ENCODE data around the gene TRMT1.

TRMT1 gene

GRCh38 chr19:13115936-13116281 is 631 bp downstream of the TRMT1 start:
- Histone ChIP-seq H3K36me3 (ENCODE audit: control insufficient read depth, insufficient read depth, low read length) (peaks cover 8% of the 10 kb centered on the region), H3K9me3 (ENCODE audit: control insufficient read depth, low read length) (no peaks in the 10 kb centered on the region), H3K4me1 (ENCODE audit: control insufficient read depth, insufficient read depth, low read length) (peaks cover 21% of the 10 kb centered on the region), H3K27ac (ENCODE audit: insufficient read depth, low read depth, low read length, poor library complexity, severe bottlenecking) (peak overlapping the region; percentile 70), H3K27me3 (ENCODE audit: control insufficient read depth, insufficient read depth, low read length, poor library complexity, severe bottlenecking) (no peaks in the 10 kb centered on the region), H3K4me3 (ENCODE audit: insufficient read depth, low read depth, low read length) (peak overlapping the region; percentile 84)
- 1 to 3% methylated on average over 18 of the region's 18 CpGs for WGBS, 2 experiments

DNA sequence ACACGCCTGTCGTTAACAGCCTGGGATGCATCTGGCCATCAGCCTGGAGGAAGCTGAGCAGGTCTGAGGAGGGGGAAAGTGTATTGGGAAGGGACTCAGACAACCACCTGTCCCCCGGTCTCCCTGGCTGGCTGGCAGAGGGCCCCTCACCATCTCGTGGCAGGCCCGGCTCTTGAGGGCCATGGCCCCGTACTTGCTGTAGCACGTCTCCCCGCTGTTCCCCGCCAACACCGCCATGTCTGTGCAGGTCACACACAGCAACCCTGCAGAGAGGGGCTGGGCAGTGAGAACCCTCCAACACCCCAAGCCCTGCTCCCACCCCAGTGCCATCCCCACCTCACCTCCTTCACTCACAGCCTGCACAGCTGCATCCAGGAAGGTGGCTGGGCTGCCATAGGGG is 4.0 kb downstream of the TRMT1 start:
- no peak overlapping the region for H3K27ac ChIP-seq (ENCODE audit: insufficient read depth, low read depth, low read length, poor library complexity, severe bottlenecking)
- 93 to 98% methylated on average over 10 of the region's 10 CpGs for WGBS, 2 experiments
- peaks cover 10% of the 10 kb centered on the region for H3K36me3 ChIP-seq (ENCODE audit: control insufficient read depth, insufficient read depth, low read length)
- H3K27me3 ChIP-seq (ENCODE audit: control insufficient read depth, insufficient read depth, low read length, poor library complexity, severe bottlenecking), result no peaks in the 10 kb centered on the region
- no peak overlapping the region for H3K4me3 ChIP-seq (ENCODE audit: insufficient read depth, low read depth, low read length)
- no peaks in the 10 kb centered on the region for H3K9me3 ChIP-seq (ENCODE audit: control insufficient read depth, low read length)
- H3K4me1 ChIP-seq (ENCODE audit: control insufficient read depth, insufficient read depth, low read length), result peaks cover 5% of the 10 kb centered on the region

- Histone ChIP-seq H3K27ac (ENCODE audit: insufficient read depth, low read depth, low read length, poor library complexity, severe bottlenecking) (no peak overlapping the region), H3K9me3 (ENCODE audit: control insufficient read depth, low read length) (no peaks in the 10 kb centered on the region), H3K27me3 (ENCODE audit: control insufficient read depth, insufficient read depth, low read length, poor library complexity, severe bottlenecking) (no peaks in the 10 kb centered on the region), H3K4me1 (ENCODE audit: control insufficient read depth, insufficient read depth, low read length) (no peaks in the 10 kb centered on the region), H3K36me3 (ENCODE audit: control insufficient read depth, insufficient read depth, low read length) (peaks cover 14% of the 10 kb centered on the region), H3K4me3 (ENCODE audit: insufficient read depth, low read depth, low read length) (no peak overlapping the region)
- 89 to 95% methylated on average over 15 of the region's 15 CpGs for WGBS, 2 experiments
Observed at GRCh38 chr19:13110099-13110610, 6.4 kb downstream of the TRMT1 start.

GRCh38 chr19:13109361-13110098 is 7.0 kb downstream of the TRMT1 start:
- no peaks in the 10 kb centered on the region for H3K27me3 ChIP-seq (ENCODE audit: control insufficient read depth, insufficient read depth, low read length, poor library complexity, severe bottlenecking)
- no peaks in the 10 kb centered on the region for H3K9me3 ChIP-seq (ENCODE audit: control insufficient read depth, low read length)
- H3K4me3 ChIP-seq (ENCODE audit: insufficient read depth, low read depth, low read length), result no peak overlapping the region
- WGBS, 2 experiments, result 93 to 94% methylated on average over 30 of the region's 30 CpGs
- no peak overlapping the region for H3K27ac ChIP-seq (ENCODE audit: insufficient read depth, low read depth, low read length, poor library complexity, severe bottlenecking)
- peaks cover 14% of the 10 kb centered on the region for H3K36me3 ChIP-seq (ENCODE audit: control insufficient read depth, insufficient read depth, low read length)
- H3K4me1 ChIP-seq (ENCODE audit: control insufficient read depth, insufficient read depth, low read length), result no peaks in the 10 kb centered on the region

- no peaks in the 10 kb centered on the region for H3K4me1 ChIP-seq (ENCODE audit: control insufficient read depth, insufficient read depth, low read length)
- H3K36me3 ChIP-seq (ENCODE audit: control insufficient read depth, insufficient read depth, low read length), result peaks cover 6% of the 10 kb centered on the region
- no peak overlapping the region for H3K27ac ChIP-seq (ENCODE audit: insufficient read depth, low read depth, low read length, poor library complexity, severe bottlenecking)
- WGBS, 2 experiments, result 95 to 96% methylated on average over 29 of the region's 29 CpGs
- peaks cover 33% of the 10 kb centered on the region for H3K27me3 ChIP-seq (ENCODE audit: control insufficient read depth, insufficient read depth, low read length, poor library complexity, severe bottlenecking)
- no peak overlapping the region for H3K4me3 ChIP-seq (ENCODE audit: insufficient read depth, low read depth, low read length)
- H3K9me3 ChIP-seq (ENCODE audit: control insufficient read depth, low read length), result no peaks in the 10 kb centered on the region
Observed at GRCh38 chr19:13104848-13105711, 11.5 kb downstream of the TRMT1 start.

- WGBS, 2 experiments, result 54 to 55% methylated on average over 33 of the region's 33 CpGs
Observed at GRCh38 chr19:13104360-13104847, 12.1 kb downstream of the TRMT1 start.

DNA sequence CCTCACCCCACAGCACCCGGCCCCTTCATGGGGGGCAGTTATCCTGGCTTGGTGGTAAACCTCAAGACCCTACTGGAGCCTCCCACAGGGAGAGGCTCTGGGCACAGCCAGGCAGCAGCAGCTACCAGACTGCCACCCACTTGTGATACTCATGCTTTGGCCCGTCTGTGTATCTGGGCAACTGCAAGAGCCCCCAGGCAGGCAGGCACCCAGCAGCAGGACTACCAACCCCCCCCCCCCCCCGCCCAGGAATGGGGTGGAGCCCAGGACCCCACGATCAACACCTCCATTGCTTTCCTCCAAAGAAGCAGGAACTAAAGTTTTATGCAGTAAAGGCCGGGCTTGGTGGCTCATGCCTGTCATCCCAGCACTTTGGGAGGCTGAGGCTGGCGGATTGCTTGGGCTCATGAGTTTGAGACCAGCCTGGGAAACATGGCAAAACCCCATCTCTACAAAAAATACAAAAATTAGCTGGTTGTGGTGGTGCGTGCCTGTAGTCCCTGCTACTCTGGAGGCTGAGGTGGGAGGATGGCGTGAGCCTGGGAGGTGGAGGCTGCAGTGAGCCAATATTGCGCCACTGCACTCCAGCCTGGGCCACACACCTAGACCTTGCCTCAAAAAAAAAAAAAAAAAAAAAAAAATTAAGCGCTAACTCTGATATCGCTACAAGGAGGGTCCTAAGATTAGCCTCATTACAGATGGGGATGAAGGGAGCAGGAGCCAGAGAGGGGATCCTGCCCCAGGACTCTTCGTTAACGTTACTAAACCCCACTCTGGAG is 12.8 kb downstream of the TRMT1 start:
- no peaks in the 10 kb centered on the region for H3K4me1 ChIP-seq (ENCODE audit: control insufficient read depth, insufficient read depth, low read length)
- H3K9me3 ChIP-seq (ENCODE audit: control insufficient read depth, low read length), result no peaks in the 10 kb centered on the region
- H3K27me3 ChIP-seq (ENCODE audit: control insufficient read depth, insufficient read depth, low read length, poor library complexity, severe bottlenecking), result peaks cover 46% of the 10 kb centered on the region
- no peak overlapping the region for H3K27ac ChIP-seq (ENCODE audit: insufficient read depth, low read depth, low read length, poor library complexity, severe bottlenecking)
- H3K36me3 ChIP-seq (ENCODE audit: control insufficient read depth, insufficient read depth, low read length), result peaks cover 6% of the 10 kb centered on the region
- WGBS, 2 experiments, result 90 to 91% methylated on average over 12 of the region's 13 CpGs
- H3K4me3 ChIP-seq (ENCODE audit: insufficient read depth, low read depth, low read length), result no peak overlapping the region

More at GRCh38 chr19:13104360-13104847, 12.1 kb downstream of the TRMT1 start:
- no peak overlapping the region for H3K27ac ChIP-seq (ENCODE audit: insufficient read depth, low read depth, low read length, poor library complexity, severe bottlenecking)
- no peaks in the 10 kb centered on the region for H3K4me1 ChIP-seq (ENCODE audit: control insufficient read depth, insufficient read depth, low read length)
- no peaks in the 10 kb centered on the region for H3K9me3 ChIP-seq (ENCODE audit: control insufficient read depth, low read length)
- H3K36me3 ChIP-seq (ENCODE audit: control insufficient read depth, insufficient read depth, low read length), result peaks cover 6% of the 10 kb centered on the region
- peaks cover 40% of the 10 kb centered on the region for H3K27me3 ChIP-seq (ENCODE audit: control insufficient read depth, insufficient read depth, low read length, poor library complexity, severe bottlenecking)
- H3K4me3 ChIP-seq (ENCODE audit: insufficient read depth, low read depth, low read length), result no peak overlapping the region

- WGBS, 2 experiments, result 13% methylated on average over 47 of the region's 47 CpGs
- no peak within 1 kb of the TSS for H3K27ac ChIP-seq (ENCODE audit: insufficient read depth, low read depth, low read length, poor library complexity, severe bottlenecking)
- no peaks in the 10 kb centered on the region for H3K4me1 ChIP-seq (ENCODE audit: control insufficient read depth, insufficient read depth, low read length)
- no peak within 1 kb of the TSS for H3K4me3 ChIP-seq (ENCODE audit: insufficient read depth, low read depth, low read length)
- H3K9me3 ChIP-seq (ENCODE audit: control insufficient read depth, low read length), result no peaks in the 10 kb centered on the region
- H3K36me3 ChIP-seq (ENCODE audit: control insufficient read depth, insufficient read depth, low read length), result peaks cover 6% of the 10 kb centered on the region
- peaks cover 55% of the 10 kb centered on the region for H3K27me3 ChIP-seq (ENCODE audit: control insufficient read depth, insufficient read depth, low read length, poor library complexity, severe bottlenecking)
Observed at GRCh38 chr19:13102666-13103580, 13.6 kb downstream of the TRMT1 start, which contains the start of gene LYL1. Gene LYL1, minus strand, starts transcription at chr19:13102858. Its CDS starts 1,687 bp downstream, at chr19:13101171.

DNA sequence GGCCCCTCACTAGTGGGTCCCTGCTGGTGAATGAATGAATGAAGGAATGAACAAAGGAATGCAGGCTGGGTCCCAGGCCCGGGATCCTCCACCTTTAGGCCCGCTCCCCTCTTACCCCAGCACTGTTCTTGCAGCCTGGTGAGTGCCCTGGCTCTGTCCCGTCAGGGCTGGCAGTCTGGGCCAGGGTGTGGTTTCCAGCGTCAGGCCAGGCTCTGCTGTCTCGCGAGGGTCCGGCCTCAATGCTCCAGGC is 14.2 kb downstream of the TRMT1 start:
- H3K4me3 ChIP-seq (ENCODE audit: insufficient read depth, low read depth, low read length), result no peak overlapping the region
- H3K9me3 ChIP-seq (ENCODE audit: control insufficient read depth, low read length), result no peaks in the 10 kb centered on the region
- peaks cover 61% of the 10 kb centered on the region for H3K27me3 ChIP-seq (ENCODE audit: control insufficient read depth, insufficient read depth, low read length, poor library complexity, severe bottlenecking)
- no peak overlapping the region for H3K27ac ChIP-seq (ENCODE audit: insufficient read depth, low read depth, low read length, poor library complexity, severe bottlenecking)
- H3K4me1 ChIP-seq (ENCODE audit: control insufficient read depth, insufficient read depth, low read length), result no peaks in the 10 kb centered on the region
- 31 to 35% methylated on average over 7 of the region's 7 CpGs for WGBS, 2 experiments
- H3K36me3 ChIP-seq (ENCODE audit: control insufficient read depth, insufficient read depth, low read length), result peaks cover 1% of the 10 kb centered on the region

Measured in ectodermal cell (in vitro differentiated cells).